HepG2 (cell line): ENCODE measurements around the gene GPHN. TPM values are rescaled to one million over a fixed set of nuclear protein-coding genes. Genes with fewer than 3 reads are reported as not detected.

Experiments
- ATAC-seq: fragments of 200-7000 bp; cut with Tn5 transposase; 3 replicates; pipeline ENCODE4 v1.9.1; 2020; ENCODE audit warnings: mild to moderate bottlenecking, moderate library complexity
- BruUV-seq: library from RNA; stranded (reverse); fragments of 400-500 nt; replicated peaks from 2 replicates; lab custom pipeline; 2021; lab: Mats Ljungman, UMichigan
- CTCF ChIA-PET: fragments of 300-600 bp; formaldehyde crosslinking; extraction: SDS; loops from one replicate; lab custom pipeline; 2021; ENCODE audit warnings: low total read pairs, inconsistent platforms, low intra/inter-chr PET ratio; lab: Yijun Ruan, JAX
- POLR2A ChIA-PET: fragments of 350-600 bp; sonication (Branson Sonifier 250); formaldehyde crosslinking; loops from one replicate; lab custom pipeline; 2020; ENCODE audit warnings: antibody characterized with exemption, inconsistent platforms; lab: Yijun Ruan, JAX
- DNase-seq: peaks from one replicate; pipeline ENCODE4 v3.0.0-alpha.2; 2015; ENCODE audit warnings: low spot score
- FAIRE-seq: peaks from 3 replicates; lab custom pipeline; 2011; peaks lifted over from hg19 to GRCh38; lab: Jason Lieb, UNC
- H2AFZ ChIP-seq: one replicate; pipeline ENCODE4 v1.6.1; 2011; ENCODE audit warnings: low read length, inconsistent platforms
- H3K27ac ChIP-seq: fragments of 300-600 bp; 3 replicates; pipeline ENCODE4 v1.8.0; 2011; ENCODE audit warnings: mixed run types, mild to moderate bottlenecking, mixed read lengths, low read length, inconsistent platforms; ENCODE audit not compliant: insufficient read depth; ENCODE audit errors: extremely low read length
- H3K27me3 ChIP-seq, 2 experiments: fragments of 200-600 bp in 1 of 2; 2 replicates in 1 of 2; 3 replicates in 1 of 2; pipeline versions ENCODE4 v1.6.0 to v1.8.0; 2011; ENCODE audit warnings: low read length in 2 of 2, mild to moderate bottlenecking in 2 of 2, moderate library complexity in 2 of 2, inconsistent platforms in 1 of 2; ENCODE audit not compliant: insufficient read depth in 2 of 2, control insufficient read depth in 1 of 2
- H3K36me3 ChIP-seq, 2 experiments: fragments of 200-600 bp in 1 of 2; replicated peaks in 1 of 2; 2 replicates in 1 of 2; 3 replicates in 1 of 2; pipeline versions ENCODE4 v1.5.1 to v1.8.0; 2011; ENCODE audit warnings: low read length in 2 of 2, inconsistent platforms in 1 of 2; ENCODE audit not compliant: insufficient read depth in 2 of 2, control insufficient read depth in 1 of 2
- H3K4me1 ChIP-seq: 2 replicates; pipeline ENCODE4 v1.5.1; 2012; ENCODE audit warnings: low read length, inconsistent platforms; ENCODE audit not compliant: insufficient read depth
- H3K4me2 ChIP-seq: 2 replicates; pipeline ENCODE4 v1.6.0; 2011; ENCODE audit warnings: low read depth, low read length, inconsistent platforms
- H3K4me3 ChIP-seq, 3 experiments: fragments of 200-600 bp in 1 of 3; sonication (generic), shearing (Covaris generic) in 1 of 3; replicated peaks in 1 of 3; 2 replicates each; pipeline ENCODE4 v1.5.1; 2011 to 2016; ENCODE audit warnings: low read length in 3 of 3, inconsistent platforms in 2 of 3, low read depth in 2 of 3, mild to moderate bottlenecking in 2 of 3, control low read depth in 1 of 3, mixed read lengths in 1 of 3; ENCODE audit not compliant: insufficient read depth in 1 of 3
- H3K79me2 ChIP-seq: one replicate; pipeline ENCODE4 v1.6.1; 2011; ENCODE audit warnings: low read length, inconsistent platforms; ENCODE audit not compliant: insufficient read depth
- H3K9ac ChIP-seq: 2 replicates; pipeline ENCODE4 v1.6.0; 2011; ENCODE audit warnings: mild to moderate bottlenecking, low read depth, low read length, inconsistent platforms; ENCODE audit not compliant: insufficient read depth
- H3K9me3 ChIP-seq: 2 replicates; pipeline ENCODE4 v1.5.1; 2012; ENCODE audit warnings: mild to moderate bottlenecking, low read length
- H4K20me1 ChIP-seq: 2 replicates; pipeline ENCODE4 v1.6.0; 2011; ENCODE audit warnings: inconsistent platforms, mild to moderate bottlenecking, low read length, moderate library complexity; ENCODE audit not compliant: insufficient read depth
- ZKSCAN1 ChIP-seq: fragments of 150-350 bp; IDR thresholded peaks from 2 replicates; pipeline ENCODE4 v1.6.1; 2014; ENCODE audit warnings: low read length
- ZNF207 ChIP-seq: fragments of 450-650 bp; IDR thresholded peaks from 2 replicates; pipeline ENCODE4 v1.6.1; 2016; ENCODE audit warnings: antibody characterized with exemption, borderline replicate concordance
- ZNF878 ChIP-seq: sonication (generic); formaldehyde crosslinking; IDR thresholded peaks from 2 replicates; pipeline ENCODE4 v1.8.1; 2023; ENCODE audit warnings: mild to moderate bottlenecking, missing genetic modification reagents, moderate library complexity
- WGBS: methylation state at CpG from one replicate; pipeline ENCODE4 v1.1.6; 2017; ENCODE audit warnings: low lambda C conversion rate; 5-methylcytosine and 5-hydroxymethylcytosine counted together
- in situ Hi-C: cut with HindIII; loops from 2 replicates; pipeline ENCODE4 v1.10.0; 2017; ENCODE audit warnings: low pct_unique_long_range_greater_than_20kb; ENCODE audit not compliant: extremely low pct_ligation_motif_present
- intact Hi-C: fragments of 100-400 bp; cut with micrococcal nuclease; formaldehyde crosslinking; loops from one replicate; pipeline ENCODE4 v1.10.0; 2022; ENCODE audit not compliant: unreplicated experiment
- polyA plus RNA-seq, 8 experiments: library from polyadenylated mRNA; depleted of rRNA in 3 of 8; stranded (reverse) in 7 of 8; unstranded in 1 of 8; fragments of >200 nt; fragmentation: Illumina TruSeq in 4 of 8; extraction: Trizol in 4 of 8; gene quantifications; 2 replicates each; pipeline versions ENCODE4 v1.2.1 to v1.2.3, GENCODE V29; 2011 to 2016; ENCODE audit warnings: low read depth in 4 of 8, missing spikeins in 1 of 8, mixed read lengths in 1 of 8; ENCODE audit not compliant: insufficient read depth in 1 of 8
- total RNA-seq, 5 experiments: library from RNA; depleted of rRNA; stranded (reverse); fragments of >200 nt; fragmentation: Illumina TruSeq; extraction: Trizol; gene quantifications; 2 replicates each; pipeline ENCODE4 v1.2.3, GENCODE V29; 2016; ENCODE audit warnings: low read depth in 1 of 5
- TF ChIP-seq, protein P1 (sequence below): IDR thresholded peaks from 2 replicates; pipeline ENCODE4 v1.6.1; 2016; ENCODE audit warnings: low read depth, missing genetic modification reagents, missing compliant biosample characterization
- TF ChIP-seq, protein P2 (sequence below): sonication (generic); formaldehyde crosslinking; IDR thresholded peaks from 2 replicates; pipeline ENCODE4 v1.4.0; 2020; ENCODE audit warnings: missing genetic modification reagents
- TF ChIP-seq, protein P3 (sequence below): sonication (generic); IDR thresholded peaks from 2 replicates; pipeline ENCODE4 v1.6.1; 2016; ENCODE audit warnings: low read depth, borderline replicate concordance

Gene GPHN
- total and polyA plus RNA-seq, 2 of the 13 experiments (the other 11 are each of a cell fraction or from before 2014, with no cell fraction given), result 12.7 to 19.2 TPM

- TF ChIP-seq, protein P1, sequence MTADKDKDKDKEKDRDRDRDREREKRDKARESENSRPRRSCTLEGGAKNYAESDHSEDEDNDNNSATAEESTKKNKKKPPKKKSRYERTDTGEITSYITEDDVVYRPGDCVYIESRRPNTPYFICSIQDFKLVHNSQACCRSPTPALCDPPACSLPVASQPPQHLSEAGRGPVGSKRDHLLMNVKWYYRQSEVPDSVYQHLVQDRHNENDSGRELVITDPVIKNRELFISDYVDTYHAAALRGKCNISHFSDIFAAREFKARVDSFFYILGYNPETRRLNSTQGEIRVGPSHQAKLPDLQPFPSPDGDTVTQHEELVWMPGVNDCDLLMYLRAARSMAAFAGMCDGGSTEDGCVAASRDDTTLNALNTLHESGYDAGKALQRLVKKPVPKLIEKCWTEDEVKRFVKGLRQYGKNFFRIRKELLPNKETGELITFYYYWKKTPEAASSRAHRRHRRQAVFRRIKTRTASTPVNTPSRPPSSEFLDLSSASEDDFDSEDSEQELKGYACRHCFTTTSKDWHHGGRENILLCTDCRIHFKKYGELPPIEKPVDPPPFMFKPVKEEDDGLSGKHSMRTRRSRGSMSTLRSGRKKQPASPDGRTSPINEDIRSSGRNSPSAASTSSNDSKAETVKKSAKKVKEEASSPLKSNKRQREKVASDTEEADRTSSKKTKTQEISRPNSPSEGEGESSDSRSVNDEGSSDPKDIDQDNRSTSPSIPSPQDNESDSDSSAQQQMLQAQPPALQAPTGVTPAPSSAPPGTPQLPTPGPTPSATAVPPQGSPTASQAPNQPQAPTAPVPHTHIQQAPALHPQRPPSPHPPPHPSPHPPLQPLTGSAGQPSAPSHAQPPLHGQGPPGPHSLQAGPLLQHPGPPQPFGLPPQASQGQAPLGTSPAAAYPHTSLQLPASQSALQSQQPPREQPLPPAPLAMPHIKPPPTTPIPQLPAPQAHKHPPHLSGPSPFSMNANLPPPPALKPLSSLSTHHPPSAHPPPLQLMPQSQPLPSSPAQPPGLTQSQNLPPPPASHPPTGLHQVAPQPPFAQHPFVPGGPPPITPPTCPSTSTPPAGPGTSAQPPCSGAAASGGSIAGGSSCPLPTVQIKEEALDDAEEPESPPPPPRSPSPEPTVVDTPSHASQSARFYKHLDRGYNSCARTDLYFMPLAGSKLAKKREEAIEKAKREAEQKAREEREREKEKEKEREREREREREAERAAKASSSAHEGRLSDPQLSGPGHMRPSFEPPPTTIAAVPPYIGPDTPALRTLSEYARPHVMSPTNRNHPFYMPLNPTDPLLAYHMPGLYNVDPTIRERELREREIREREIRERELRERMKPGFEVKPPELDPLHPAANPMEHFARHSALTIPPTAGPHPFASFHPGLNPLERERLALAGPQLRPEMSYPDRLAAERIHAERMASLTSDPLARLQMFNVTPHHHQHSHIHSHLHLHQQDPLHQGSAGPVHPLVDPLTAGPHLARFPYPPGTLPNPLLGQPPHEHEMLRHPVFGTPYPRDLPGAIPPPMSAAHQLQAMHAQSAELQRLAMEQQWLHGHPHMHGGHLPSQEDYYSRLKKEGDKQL, result no peak
These were observed 144.7 kb downstream of the GPHN start (continued) for GRCh38 chr14:66652525-66653106.

- no peaks in the 10 kb centered on the region for H3K79me2 ChIP-seq
These were observed 149.8 kb downstream of the GPHN start for GRCh38 chr14:66657780-66658179.

More at GRCh38 chr14:66657780-66658179, 149.8 kb downstream of the GPHN start:
- no peak overlapping the region for H3K4me2 ChIP-seq
- ChIA-PET CTCF (no interaction called here), POLR2A (no interaction called here)
- H3K9ac ChIP-seq, result no peak overlapping the region
- ATAC-seq (no peak), DNase-seq (no peak), FAIRE-seq (no peak)
- no peaks in the 10 kb centered on the region for H3K36me3 ChIP-seq
- in situ Hi-C loops, result no loop called here
- intact Hi-C loops, result no loop called here
- H4K20me1 ChIP-seq, result no peaks in the 10 kb centered on the region
- no peaks in the 10 kb centered on the region for H3K4me1 ChIP-seq
- no peaks in the 10 kb centered on the region for H3K27me3 ChIP-seq
- H3K9me3 ChIP-seq, result peaks cover 24% of the 10 kb centered on the region
- TF ChIP-seq ZNF878 (CRISPR knock-in tag) (no peak), ZKSCAN1 (no peak), ZNF207 (no peak)
- TF ChIP-seq, protein P2, sequence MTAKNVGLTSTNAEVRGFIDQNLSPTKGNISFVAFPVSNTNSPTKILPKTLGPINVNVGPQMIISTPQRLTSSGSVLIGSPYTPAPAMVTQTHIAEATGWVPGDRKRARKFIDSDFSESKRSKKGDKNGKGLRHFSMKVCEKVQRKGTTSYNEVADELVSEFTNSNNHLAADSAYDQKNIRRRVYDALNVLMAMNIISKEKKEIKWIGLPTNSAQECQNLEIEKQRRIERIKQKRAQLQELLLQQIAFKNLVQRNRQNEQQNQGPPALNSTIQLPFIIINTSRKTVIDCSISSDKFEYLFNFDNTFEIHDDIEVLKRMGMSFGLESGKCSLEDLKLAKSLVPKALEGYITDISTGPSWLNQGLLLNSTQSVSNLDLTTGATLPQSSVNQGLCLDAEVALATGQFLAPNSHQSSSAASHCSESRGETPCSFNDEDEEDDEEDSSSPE (CRISPR knock-in tag), result no peak
- TF ChIP-seq, protein P3, sequence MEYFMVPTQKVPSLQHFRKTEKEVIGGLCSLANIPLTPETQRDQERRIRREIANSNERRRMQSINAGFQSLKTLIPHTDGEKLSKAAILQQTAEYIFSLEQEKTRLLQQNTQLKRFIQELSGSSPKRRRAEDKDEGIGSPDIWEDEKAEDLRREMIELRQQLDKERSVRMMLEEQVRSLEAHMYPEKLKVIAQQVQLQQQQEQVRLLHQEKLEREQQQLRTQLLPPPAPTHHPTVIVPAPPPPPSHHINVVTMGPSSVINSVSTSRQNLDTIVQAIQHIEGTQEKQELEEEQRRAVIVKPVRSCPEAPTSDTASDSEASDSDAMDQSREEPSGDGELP, result no peak
- H2AFZ ChIP-seq, result no peak overlapping the region
- no peak overlapping the region for H3K4me3 ChIP-seq
- no TSS peak for BruUV-seq
- WGBS, result 75% methylated on average over 3 of the region's 3 CpGs
- H3K27ac ChIP-seq, result no peak overlapping the region
